Osteocyte (in vitro differentiated cells): ENCODE measurements around the gene LRIF1. TPM values are rescaled to one million over a fixed set of nuclear protein-coding genes. Genes with fewer than 3 reads are reported as not detected.

Experiments
- DNase-seq: peaks from one replicate; pipeline ENCODE4 v3.0.0; 2021; ENCODE audit warnings: mixed read lengths; ENCODE audit not compliant: unreplicated experiment; ENCODE audit errors: extremely low spot score
- H3K27ac Mint-ChIP-seq: one replicate; pipeline ENCODE4 v1.8.0; 2021; ENCODE audit warnings: mild to moderate bottlenecking, mixed read lengths; ENCODE audit not compliant: unreplicated experiment
- H3K27me3 Mint-ChIP-seq: one replicate; pipeline ENCODE4 v1.8.0; 2021; ENCODE audit warnings: mixed read lengths; ENCODE audit not compliant: unreplicated experiment
- H3K36me3 Mint-ChIP-seq: one replicate; pipeline ENCODE4 v1.8.0; 2021; ENCODE audit warnings: mixed read lengths; ENCODE audit not compliant: unreplicated experiment
- H3K4me1 Mint-ChIP-seq: one replicate; pipeline ENCODE4 v1.8.0; 2021; ENCODE audit warnings: mixed read lengths; ENCODE audit not compliant: unreplicated experiment
- H3K4me3 Mint-ChIP-seq: one replicate; pipeline ENCODE4 v1.8.0; 2021; ENCODE audit warnings: mild to moderate bottlenecking, moderate library complexity, mixed read lengths; ENCODE audit not compliant: unreplicated experiment
- H3K9me3 Mint-ChIP-seq: one replicate; pipeline ENCODE4 v1.8.0; 2021; ENCODE audit warnings: mixed read lengths; ENCODE audit not compliant: unreplicated experiment
- CTCF ChIP-seq: fragments of 200-600 bp; sonication (generic); IDR thresholded peaks from 2 replicates; pipeline ENCODE4 v1.5.0; 2021; ENCODE audit warnings: antibody characterized with exemption, mild to moderate bottlenecking, moderate library complexity
- total RNA-seq: library from RNA; stranded (reverse); gene quantifications from 2 replicates; pipeline ENCODE4 v1.2.1, GENCODE V29; 2021

Gene LRIF1
- total RNA-seq, 1 donor from 2014 or later = 9.4 TPM

- Mint-ChIP-seq H3K4me3 (no peak overlapping the region), H3K27ac (no peak overlapping the region)
- DNase-seq = no peak
Measured at GRCh38 chr1:110916669-110917306, 46.9 kb downstream of the LRIF1 start.

GRCh38 chr1:110916274-110916668 is 47.5 kb downstream of the LRIF1 start:
- Mint-ChIP-seq H3K4me3 (no peak overlapping the region), H3K9me3 (peaks cover 4% of the 10 kb centered on the region)

More at GRCh38 chr1:110916669-110917306, 46.9 kb downstream of the LRIF1 start:
- peaks cover 4% of the 10 kb centered on the region for H3K9me3 Mint-ChIP-seq
- no peak for TF ChIP-seq CTCF
- no peaks in the 10 kb centered on the region for H3K36me3 Mint-ChIP-seq
- H3K27me3 Mint-ChIP-seq = peaks cover 3% of the 10 kb centered on the region
- H3K4me1 Mint-ChIP-seq = no peaks in the 10 kb centered on the region

GRCh38 chr1:110915804-110916203 is 47.9 kb downstream of the LRIF1 start:
- Mint-ChIP-seq H3K27me3 (peaks cover 3% of the 10 kb centered on the region), H3K27ac (no peak overlapping the region), H3K36me3 (no peaks in the 10 kb centered on the region), H3K9me3 (peaks cover 4% of the 10 kb centered on the region), H3K4me1 (no peaks in the 10 kb centered on the region), H3K4me3 (no peak overlapping the region)
- TF ChIP-seq CTCF = no peak
- no peak for DNase-seq

More at GRCh38 chr1:110916274-110916668, 47.5 kb downstream of the LRIF1 start:
- Mint-ChIP-seq H3K36me3 (no peaks in the 10 kb centered on the region), H3K4me1 (no peaks in the 10 kb centered on the region), H3K27me3 (peaks cover 3% of the 10 kb centered on the region), H3K27ac (no peak overlapping the region)
- TF ChIP-seq CTCF = no peak
- no peak for DNase-seq

GRCh38 chr1:110914676-110915075 is 49.0 kb downstream of the LRIF1 start:
- Mint-ChIP-seq H3K36me3 (no peaks in the 10 kb centered on the region), H3K4me3 (no peak overlapping the region), H3K4me1 (no peaks in the 10 kb centered on the region), H3K9me3 (peaks cover 4% of the 10 kb centered on the region), H3K27me3 (peaks cover 2% of the 10 kb centered on the region), H3K27ac (no peak overlapping the region)
- DNase-seq = no peak
- no peak for TF ChIP-seq CTCF

- Mint-ChIP-seq H3K9me3 (peaks cover 4% of the 10 kb centered on the region), H3K36me3 (no peaks in the 10 kb centered on the region), H3K27ac (no peak overlapping the region), H3K27me3 (no peaks in the 10 kb centered on the region), H3K4me1 (no peaks in the 10 kb centered on the region), H3K4me3 (no peak overlapping the region)
- no peak for TF ChIP-seq CTCF
- no peak for DNase-seq
Measured at GRCh38 chr1:110912784-110913183, 50.9 kb downstream of the LRIF1 start.
